Measurements from ENCODE around the gene PTPN22.

DNA sequence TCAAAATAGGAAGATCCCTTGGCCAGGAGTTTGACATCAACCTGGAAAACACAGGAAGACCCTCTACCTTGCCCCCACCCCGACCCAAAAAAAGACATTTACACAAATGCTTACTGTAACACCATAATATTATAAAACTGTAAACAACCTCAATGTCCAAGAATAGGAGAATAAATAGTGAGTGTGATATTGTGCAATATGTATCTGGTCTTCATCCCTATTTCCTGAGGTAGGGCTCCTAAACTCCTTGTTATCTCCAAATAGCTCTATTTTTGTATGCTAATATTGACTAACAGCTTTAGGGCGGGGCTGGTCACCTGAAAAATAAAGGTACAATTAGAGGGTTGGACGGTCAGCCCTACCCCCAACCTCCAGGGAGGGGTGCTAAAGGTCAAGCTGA, 82.7 kb downstream of the PTPN22 start:
- TF ChIP-seq CTCF (conservative IDR thresholded peaks at IDR 0.05; ENCODE audit: low read length) = no peak
- no peak for TF ChIP-seq EZH2phosphoT487 (IDR thresholded peaks at IDR 0.05; ENCODE audit: borderline replicate concordance, low read depth, low read length)
